GM21786 (cell line): ENCODE measurements around the gene KLF13.

Source experiments
- ATAC-seq: cut with Tn5 transposase; IDR thresholded peaks from one replicate; pipeline ENCODE4 v1.9.1; 2021; ENCODE audit not compliant: unreplicated experiment

Gene KLF13

GRCh38 chr15:31360843-31361763, 34.5 kb downstream of the KLF13 start:
- ATAC-seq: peak; percentile 69

- no peak for ATAC-seq
These were observed 35.3 kb downstream of the KLF13 start for GRCh38 chr15:31361764-31362515.

- no peak for ATAC-seq
These were observed 36.3 kb downstream of the KLF13 start for GRCh38 chr15:31362886-31363285.

- no peak for ATAC-seq
These were observed 37.8 kb downstream of the KLF13 start for GRCh38 chr15:31364301-31365031.

- ATAC-seq: no peak
These were observed 38.5 kb downstream of the KLF13 start for GRCh38 chr15:31365032-31365654.

- ATAC-seq: peak; percentile 40
These were observed 39.1 kb downstream of the KLF13 start for GRCh38 chr15:31365655-31366127.

GRCh38 chr15:31366169-31366734, 39.6 kb downstream of the KLF13 start:
- no peak for ATAC-seq

DNA sequence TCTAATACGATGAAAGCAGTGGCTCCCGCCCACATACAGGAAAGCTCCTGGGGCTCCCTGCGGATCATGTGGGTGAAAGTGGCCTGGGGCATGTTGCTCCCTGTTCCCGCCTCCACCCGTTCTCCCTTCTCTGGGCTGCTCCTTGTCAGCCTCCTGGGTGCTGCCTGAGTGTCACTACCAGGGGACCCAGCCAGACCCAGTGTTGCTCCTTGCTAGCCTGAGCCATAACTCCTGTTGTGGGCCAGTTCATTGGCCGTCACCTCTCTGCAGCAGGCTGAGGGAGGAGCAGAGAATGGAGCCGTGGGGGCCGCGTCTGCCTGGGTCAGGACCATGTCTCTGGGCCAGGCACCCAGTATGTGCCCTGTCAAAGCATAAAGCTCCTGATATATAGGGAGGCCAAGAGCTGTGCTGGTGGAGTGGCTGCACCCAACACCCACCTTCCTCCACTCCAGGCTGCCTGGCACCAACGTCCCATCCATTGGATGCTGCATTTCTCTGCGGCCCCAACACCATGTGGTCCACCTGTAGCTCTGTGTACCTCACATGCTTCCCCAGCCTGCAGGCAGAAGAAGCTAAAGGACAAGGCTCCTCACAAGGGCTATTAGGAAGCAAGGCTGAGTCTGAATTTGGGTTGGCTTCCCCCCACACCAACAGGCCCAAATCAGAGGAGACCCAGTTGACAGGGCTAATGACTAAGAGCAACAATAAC, 40.5 kb downstream of the KLF13 start:
- no peak for ATAC-seq

GRCh38 chr15:31367730-31368344, 41.2 kb downstream of the KLF13 start:
- ATAC-seq: no peak

DNA sequence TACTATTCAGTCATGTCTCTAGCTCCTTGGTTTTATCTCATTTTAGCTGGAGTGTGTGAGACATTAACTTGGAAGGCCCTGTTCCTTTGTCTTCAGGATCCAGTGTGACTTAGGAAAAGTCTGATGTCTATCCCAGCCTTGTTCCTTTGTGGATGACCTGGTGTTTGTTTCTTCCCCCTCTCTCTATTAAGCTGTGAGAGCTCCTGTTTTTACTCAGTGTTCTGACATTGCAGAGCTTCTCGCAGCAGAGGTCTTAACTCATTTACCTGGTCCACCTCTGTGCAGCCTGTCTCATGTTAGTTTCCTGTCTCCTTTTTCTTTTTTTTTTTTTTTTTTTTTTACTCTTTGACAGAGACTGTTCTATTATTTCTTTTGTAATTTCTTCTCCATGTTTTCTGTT, 43.1 kb downstream of the KLF13 start:
- no peak for ATAC-seq

- ATAC-seq: no peak
These were observed 45.0 kb downstream of the KLF13 start for GRCh38 chr15:31371520-31372240.

GRCh38 chr15:31372635-31373091, 46.0 kb downstream of the KLF13 start:
- no peak for ATAC-seq

DNA sequence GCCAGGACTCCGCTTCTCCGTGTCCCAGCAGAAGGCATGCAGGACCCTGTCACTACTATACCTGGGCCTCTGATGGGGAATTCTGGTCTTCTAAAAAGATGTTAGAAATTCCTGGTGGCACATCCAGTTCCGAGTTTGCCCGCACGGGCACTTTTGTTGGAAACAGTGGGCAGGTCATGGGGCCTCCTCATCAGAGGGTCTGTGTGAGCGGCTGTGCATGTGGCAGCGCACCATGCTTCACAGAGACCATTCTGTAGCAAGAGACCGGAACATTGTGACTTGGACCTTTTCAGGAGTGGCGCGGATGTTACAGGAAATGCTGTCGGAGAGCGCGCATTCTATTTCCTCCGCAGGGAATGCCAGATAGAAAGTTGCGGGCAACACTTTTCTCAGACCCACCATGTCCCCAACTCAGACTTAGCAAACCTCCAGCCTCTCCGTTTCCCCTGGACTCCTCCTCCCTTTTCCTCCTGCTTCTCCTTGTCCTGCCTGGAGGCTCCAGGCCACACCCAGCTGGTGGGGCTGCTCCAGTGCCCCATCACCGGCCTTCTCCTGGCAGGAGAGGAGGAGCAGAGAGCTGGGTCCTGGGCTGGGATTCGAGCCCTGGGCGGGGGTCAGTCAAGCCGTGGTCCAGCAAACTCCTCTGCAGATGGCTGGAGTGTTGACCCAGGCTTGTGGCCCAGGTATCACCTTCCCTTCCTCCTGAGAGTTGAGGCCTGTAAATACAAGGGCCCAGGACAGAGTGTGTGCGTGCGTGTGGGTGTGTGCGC, 46.6 kb downstream of the KLF13 start:
- ATAC-seq: no peak

DNA sequence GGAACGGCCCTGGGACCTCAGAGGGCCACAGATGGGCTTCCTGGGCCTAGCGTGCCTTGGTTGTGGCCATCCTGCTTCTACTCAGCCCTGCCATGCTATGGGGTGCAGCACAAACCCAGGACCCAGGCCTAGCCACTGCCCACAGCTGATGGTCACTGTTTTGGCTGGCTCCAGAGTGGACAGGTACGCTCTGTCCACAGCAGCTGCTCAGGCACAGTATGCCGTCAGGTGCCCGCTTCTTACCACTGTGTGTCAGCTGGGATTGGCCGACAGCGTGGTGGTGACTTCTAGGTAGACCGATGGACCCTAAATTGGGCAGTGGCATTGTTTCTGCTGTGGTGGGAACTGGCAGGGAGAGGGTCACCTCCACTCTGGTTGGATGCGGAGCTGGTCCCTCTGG, 47.3 kb downstream of the KLF13 start:
- ATAC-seq: no peak

DNA sequence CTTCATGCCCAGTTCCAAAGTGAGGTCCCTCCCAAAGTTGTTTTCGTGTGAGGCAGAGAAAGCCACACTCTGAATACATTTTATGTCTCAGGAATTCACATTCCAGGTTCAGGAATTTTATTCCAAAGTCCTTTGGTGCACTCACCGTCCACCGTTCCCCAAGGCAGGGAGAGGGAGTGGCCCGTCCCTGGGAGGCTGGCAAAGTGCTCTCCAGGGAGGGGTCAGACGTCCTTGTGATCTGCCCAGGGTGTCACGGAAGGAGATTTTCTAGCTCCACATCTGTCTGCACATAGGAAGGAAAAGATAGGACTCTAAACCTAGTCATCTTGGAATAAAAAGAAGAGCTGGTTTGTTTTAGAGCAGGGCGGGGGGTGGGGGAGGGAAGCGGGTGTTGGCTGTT, 47.9 kb downstream of the KLF13 start:
- ATAC-seq: no peak

DNA sequence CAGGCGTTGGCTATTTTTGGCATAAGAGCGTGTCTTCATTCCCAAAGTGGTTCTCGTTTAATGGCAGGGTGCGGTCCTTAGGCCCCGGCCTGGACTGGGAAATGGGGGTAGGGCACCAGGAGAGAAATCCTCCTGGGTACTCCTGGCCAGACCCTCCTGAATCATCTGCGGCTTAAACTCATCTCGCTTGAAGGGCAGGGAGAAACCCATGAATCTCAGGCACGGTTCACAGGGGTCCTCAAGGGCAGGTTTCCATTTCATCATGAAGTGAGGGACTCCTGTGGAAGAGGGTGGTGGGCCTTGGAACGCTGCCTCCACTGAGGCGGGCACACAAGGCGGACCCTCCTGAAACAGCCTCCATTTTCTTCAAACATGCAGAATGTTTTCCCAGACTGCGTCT, 48.4 kb downstream of the KLF13 start:
- no peak for ATAC-seq

DNA sequence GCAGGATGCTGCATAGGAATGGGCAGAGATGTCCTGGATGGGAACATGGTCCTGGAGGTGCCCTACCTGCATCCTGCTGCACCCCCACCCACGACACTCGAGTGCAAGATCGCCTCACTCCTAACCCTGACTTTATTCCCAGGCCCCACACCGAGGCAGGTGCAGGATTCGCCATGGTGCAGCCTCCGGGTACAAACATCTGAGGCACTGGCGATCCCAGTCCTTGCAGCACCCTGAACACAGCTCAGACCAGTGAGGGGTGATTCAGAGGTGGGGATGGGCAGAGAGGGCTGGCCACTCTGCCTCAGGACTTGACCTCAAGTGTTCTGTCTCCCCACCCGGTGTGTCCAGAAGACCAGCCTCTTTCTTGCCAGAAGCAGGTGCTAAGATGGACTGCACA, 49.1 kb downstream of the KLF13 start:
- no peak for ATAC-seq

DNA sequence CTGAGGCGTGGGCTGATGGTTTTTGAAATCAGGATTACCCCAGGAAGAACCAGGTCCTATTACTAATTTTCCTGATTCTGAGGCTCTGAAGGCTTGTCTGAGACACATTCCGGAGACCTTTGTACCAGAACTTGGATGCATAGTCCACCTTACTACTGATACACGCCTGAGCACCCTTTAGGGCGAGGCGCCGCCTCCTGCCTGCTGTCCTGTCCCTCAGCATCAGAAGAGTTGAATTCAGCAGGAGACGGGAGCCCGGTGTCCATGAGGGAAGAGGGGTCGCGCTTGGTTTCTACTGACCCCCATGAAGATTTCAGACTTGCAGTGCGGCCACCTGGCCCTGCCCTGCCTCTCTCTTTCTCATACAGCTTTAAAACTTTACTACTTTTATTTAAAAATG, 49.9 kb downstream of the KLF13 start:
- no peak for ATAC-seq
